ENCODE measurements around the gene TIAM1. TPM values are rescaled to one million over a fixed set of nuclear protein-coding genes. Genes with fewer than 3 reads are reported as not detected.

TIAM1 gene
- total and polyA plus RNA-seq, 2 donors from 2014 or later: 4.6 to 30.0 TPM

GRCh38 chr21:31347435-31348032, 3.5 kb upstream of the TIAM1 start:
- H3K4me3 ChIP-seq (ENCODE audit: low read length in 3 of 3): no peak overlapping the region
- FAIRE-seq (no peak), DNase-seq (peak in 2 of 5 donors; percentile 35 to 65)
- no peaks in the 10 kb centered on the region for H3K36me3 ChIP-seq (ENCODE audit: control insufficient read depth in 2 of 3, insufficient read depth in 3 of 3, low read length in 3 of 3)
- H3K27ac ChIP-seq (ENCODE audit: low read depth in 2 of 2, low read length in 2 of 2): no peak overlapping the region
- H3K4me1 ChIP-seq (ENCODE audit: control insufficient read depth in 2 of 3, insufficient read depth in 2 of 3, low read depth in 1 of 3, low read length in 3 of 3): peaks cover 0 to 5% (median 0%) of the 10 kb centered on the region in 3 donors
- H3K9ac ChIP-seq (ENCODE audit: low read length in 3 of 3): no peak overlapping the region
- no peaks in the 10 kb centered on the region for H3K9me3 ChIP-seq (ENCODE audit: control insufficient read depth in 2 of 3, insufficient read depth in 1 of 3, low read length in 3 of 3)
- no peaks in the 10 kb centered on the region for H3K27me3 ChIP-seq (ENCODE audit: control insufficient read depth, insufficient read depth, low read length)
- peak; percentile 51 for TF ChIP-seq CTCF (IDR thresholded peaks at IDR 0.05; ENCODE audit: borderline replicate concordance, extremely low read depth, insufficient read depth)
- intact Hi-C loops (cut with DNase I): no loop called here

- TF ChIP-seq CTCF (IDR thresholded peaks at IDR 0.05; ENCODE audit: borderline replicate concordance, extremely low read depth, insufficient read depth): no peak
- H3K4me3 ChIP-seq (ENCODE audit: low read length in 3 of 3): no peak overlapping the region
- H3K9ac ChIP-seq (ENCODE audit: low read length in 3 of 3): no peak overlapping the region
- H3K4me1 ChIP-seq (ENCODE audit: control insufficient read depth in 2 of 3, insufficient read depth in 2 of 3, low read depth in 1 of 3, low read length in 3 of 3): peaks cover 0 to 5% (median 0%) of the 10 kb centered on the region in 3 donors
- intact Hi-C loops (cut with DNase I): no loop called here
- FAIRE-seq (no peak), DNase-seq (no peak)
- H3K27ac ChIP-seq (ENCODE audit: low read depth in 2 of 2, low read length in 2 of 2): no peak overlapping the region
- no peaks in the 10 kb centered on the region for H3K36me3 ChIP-seq (ENCODE audit: control insufficient read depth in 2 of 3, insufficient read depth in 3 of 3, low read length in 3 of 3)
- no peaks in the 10 kb centered on the region for H3K9me3 ChIP-seq (ENCODE audit: control insufficient read depth in 2 of 3, insufficient read depth in 1 of 3, low read length in 3 of 3)
- H3K27me3 ChIP-seq (ENCODE audit: control insufficient read depth, insufficient read depth, low read length): no peaks in the 10 kb centered on the region
Measured at GRCh38 chr21:31346256-31346821, 2.3 kb upstream of the TIAM1 start.

GRCh38 chr21:31345136-31345535, 1.1 kb upstream of the TIAM1 start:
- no peaks in the 10 kb centered on the region for H3K27me3 ChIP-seq (ENCODE audit: control insufficient read depth, insufficient read depth, low read length)
- no peak for FAIRE-seq
- no peaks in the 10 kb centered on the region for H3K36me3 ChIP-seq (ENCODE audit: control insufficient read depth in 2 of 3, insufficient read depth in 3 of 3, low read length in 3 of 3)
- H3K4me3 ChIP-seq (ENCODE audit: low read length in 3 of 3): no peak overlapping the region
- H3K9me3 ChIP-seq (ENCODE audit: control insufficient read depth in 2 of 3, insufficient read depth in 1 of 3, low read length in 3 of 3): no peaks in the 10 kb centered on the region
- peaks cover 0 to 5% (median 0%) of the 10 kb centered on the region in 3 donors for H3K4me1 ChIP-seq (ENCODE audit: control insufficient read depth in 2 of 3, insufficient read depth in 2 of 3, low read depth in 1 of 3, low read length in 3 of 3)
- no peak for DNase-seq
- intact Hi-C loops (cut with DNase I): no loop called here
- TF ChIP-seq CTCF (IDR thresholded peaks at IDR 0.05; ENCODE audit: borderline replicate concordance, extremely low read depth, insufficient read depth): no peak
- no peak overlapping the region for H3K9ac ChIP-seq (ENCODE audit: low read length in 3 of 3)
- no peak overlapping the region for H3K27ac ChIP-seq (ENCODE audit: low read depth in 2 of 2, low read length in 2 of 2)

Measured in kidney (tissue), 14 donors.